ENCODE measurements around the gene ALDH16A1. TPM values are rescaled to one million over a fixed set of nuclear protein-coding genes. Genes with fewer than 3 reads are reported as not detected.

ALDH16A1 gene
- total and polyA plus RNA-seq, 8 donors, result 16.1 to 89.3 (median 20.8) TPM

GRCh38 chr19:49463960-49464740, 11.1 kb downstream of the ALDH16A1 start:
- Histone ChIP-seq H3K36me3 (peaks cover 0 to 12% (median 0%) of the 10 kb centered on the region in 3 donors), H3K4me3 (no peak overlapping the region), H3K4me1 (no peaks in the 10 kb centered on the region), H3K27me3 (no peaks in the 10 kb centered on the region), H3K27ac (no peak overlapping the region), H3K9me3 (no peaks in the 10 kb centered on the region)
- WGBS, 2 donors, result 94% methylated on average over 36 to 39 of the region's 39 CpGs
- TF ChIP-seq CTCF (IDR thresholded peaks at IDR 0.05), result no peak
- no peak for ATAC-seq
- intact Hi-C loops (cut with DNase I), result no loop called here
- peak in 1 of 6 donors; percentile 75 for DNase-seq
- FAIRE-seq, result no peak

GRCh38 chr19:49465371-49465770, 12.3 kb downstream of the ALDH16A1 start:
- no peak for TF ChIP-seq CTCF (IDR thresholded peaks at IDR 0.05)
- no peaks in the 10 kb centered on the region for H3K9me3 ChIP-seq
- peaks cover 0 to 2% (median 0%) of the 10 kb centered on the region in 3 donors for H3K36me3 ChIP-seq
- no peaks in the 10 kb centered on the region for H3K4me1 ChIP-seq
- no peak overlapping the region for H3K4me3 ChIP-seq
- H3K27ac ChIP-seq, result no peak overlapping the region
- ATAC-seq, result no peak
- intact Hi-C loops (cut with DNase I), result no loop called here
- DNase-seq, result no peak
- no peaks in the 10 kb centered on the region for H3K27me3 ChIP-seq
- FAIRE-seq, result no peak
- WGBS, 2 donors, result 96 to 97% methylated on average over 3 of the region's 3 CpGs

- no peak for FAIRE-seq
- 92% methylated on average over 19 of the region's 19 CpGs for WGBS, 2 donors
- H3K27ac ChIP-seq, result no peak overlapping the region
- H3K36me3 ChIP-seq, result no peaks in the 10 kb centered on the region
- no peaks in the 10 kb centered on the region for H3K4me1 ChIP-seq
- no peaks in the 10 kb centered on the region for H3K9me3 ChIP-seq
- peak in 1 of 4 donors; percentile 31 for ATAC-seq
- no peaks in the 10 kb centered on the region for H3K27me3 ChIP-seq
- no peak for TF ChIP-seq CTCF (IDR thresholded peaks at IDR 0.05)
- no peak for DNase-seq
- intact Hi-C loops (cut with DNase I), result no loop called here
- no peak overlapping the region for H3K4me3 ChIP-seq
Observed at GRCh38 chr19:49468199-49468598, 15.2 kb downstream of the ALDH16A1 start.

- DNase-seq, result no peak
- no peak for TF ChIP-seq CTCF (IDR thresholded peaks at IDR 0.05)
- 79 to 81% methylated on average over 15 of the region's 15 CpGs for WGBS, 2 donors
- Histone ChIP-seq H3K27ac (no peak overlapping the region), H3K4me3 (no peak overlapping the region), H3K4me1 (peaks cover 0 to 4% (median 0%) of the 10 kb centered on the region in 3 donors), H3K27me3 (no peaks in the 10 kb centered on the region), H3K36me3 (no peaks in the 10 kb centered on the region), H3K9me3 (no peaks in the 10 kb centered on the region)
- intact Hi-C loops (cut with DNase I), result no loop called here
- FAIRE-seq, result no peak
- peak in 3 of 4 donors; percentile 5 to 43 (median 11) for ATAC-seq
Observed at GRCh38 chr19:49468746-49469447, 15.9 kb downstream of the ALDH16A1 start.

All from pancreas (tissue), 10 donors.